Measurements from ENCODE around the gene SYP.
A peak's percentile ranks its signal among the peaks of the same experiment; 100 is the strongest.

Gene SYP

GRCh38 chrX:49214996-49215526 is 15.1 kb upstream of the SYP start:
- no peak for DNase-seq

GRCh38 chrX:49214416-49214815 is 14.4 kb upstream of the SYP start:
- DNase-seq = no peak

- DNase-seq = no peak
Observed at GRCh38 chrX:49212861-49213260, 12.9 kb upstream of the SYP start.

- DNase-seq = no peak
Observed at GRCh38 chrX:49212209-49212608, 12.2 kb upstream of the SYP start.

- DNase-seq = no peak
Observed at GRCh38 chrX:49211074-49211473, 11.1 kb upstream of the SYP start.

GRCh38 chrX:49210406-49210805 is 10.4 kb upstream of the SYP start:
- no peak for DNase-seq

GRCh38 chrX:49209434-49210251 is 9.7 kb upstream of the SYP start:
- peak; percentile 81 for DNase-seq

GRCh38 chrX:49208399-49208798 is 8.4 kb upstream of the SYP start:
- no peak for DNase-seq

- no peak for DNase-seq
Observed at GRCh38 chrX:49206543-49206942, 6.5 kb upstream of the SYP start.

GRCh38 chrX:49205443-49205842 is 5.5 kb upstream of the SYP start:
- no peak for DNase-seq

- no peak for DNase-seq
Observed at GRCh38 chrX:49204709-49205108, 4.7 kb upstream of the SYP start.

GRCh38 chrX:49204017-49204416 is 4.0 kb upstream of the SYP start:
- no peak for DNase-seq

GRCh38 chrX:49203536-49203935 is 3.5 kb upstream of the SYP start:
- DNase-seq = no peak

GRCh38 chrX:49202022-49202421 is 2.0 kb upstream of the SYP start:
- no peak for DNase-seq

GRCh38 chrX:49199315-49199595 is 738 bp downstream of the SYP start:
- no peak for DNase-seq

GRCh38 chrX:49198540-49199314 is 1.3 kb downstream of the SYP start:
- no peak for DNase-seq

GRCh38 chrX:49197543-49198087 is 2.4 kb downstream of the SYP start:
- no peak for DNase-seq

GRCh38 chrX:49193542-49193964 is 6.4 kb downstream of the SYP start:
- no peak for DNase-seq

GRCh38 chrX:49192722-49193328 is 7.2 kb downstream of the SYP start:
- peak; percentile 29 for DNase-seq

GRCh38 chrX:49191574-49192011 is 8.4 kb downstream of the SYP start:
- DNase-seq = no peak

- peak; percentile 100 for DNase-seq
Observed at GRCh38 chrX:49190821-49191573, 9.0 kb downstream of the SYP start.

- no peak for DNase-seq
Observed at GRCh38 chrX:49189606-49190005, 10.4 kb downstream of the SYP start.
